GM23338 (cell line): ENCODE data around the gene LDHB. TPM values are rescaled to one million over a fixed set of nuclear protein-coding genes. Genes with fewer than 3 reads are reported as not detected.

Source experiments
- ATAC-seq: fragments of 200-7000 bp; cut with Tn5 transposase; 3 replicates; pipeline ENCODE4 v1.9.1; 2020
- DNase-seq: peaks from one replicate; pipeline ENCODE4 v3.0.0-alpha.2; 2015; ENCODE audit warnings: low spot score
- H2AFZ ChIP-seq: fragments of 200-600 bp; sonication (generic); 2 replicates; pipeline ENCODE4 v1.8.0; 2016; ENCODE audit warnings: antibody characterized with exemption, mild to moderate bottlenecking, moderate library complexity
- H3F3A ChIP-seq: fragments of 200-600 bp; sonication (generic); replicated peaks from 2 replicates; pipeline ENCODE4 v1.8.0; 2017; ENCODE audit warnings: antibody characterized with exemption, mixed run types, low read depth
- H3K27ac ChIP-seq: fragments of 200-600 bp; sonication (generic); 2 replicates; pipeline ENCODE4 v1.6.1; 2016; ENCODE audit warnings: low read depth
- H3K27me3 ChIP-seq: fragments of 200-600 bp; sonication (generic); 2 replicates; pipeline ENCODE4 v1.8.0; 2016; ENCODE audit warnings: mild to moderate bottlenecking, mixed run types, moderate library complexity; ENCODE audit not compliant: insufficient read depth
- H3K36me3 ChIP-seq: fragments of 200-600 bp; sonication (generic); 2 replicates; pipeline ENCODE4 v1.8.0; 2016; ENCODE audit warnings: mild to moderate bottlenecking; ENCODE audit not compliant: insufficient read depth
- H3K4me1 ChIP-seq: fragments of 200-600 bp; sonication (generic); 2 replicates; pipeline ENCODE4 v1.8.0; 2016; ENCODE audit warnings: mild to moderate bottlenecking, moderate library complexity; ENCODE audit not compliant: insufficient read depth
- H3K4me2 ChIP-seq: fragments of 200-600 bp; sonication (generic); 2 replicates; pipeline ENCODE4 v1.7.1; 2017; ENCODE audit warnings: mixed run types
- H3K4me3 ChIP-seq: fragments of 200-600 bp; sonication (generic); 2 replicates; pipeline ENCODE4 v1.6.1; 2016; ENCODE audit warnings: mixed run types
- H3K79me2 ChIP-seq: fragments of 200-600 bp; sonication (generic); replicated peaks from 2 replicates; pipeline ENCODE4 v1.8.0; 2017; ENCODE audit warnings: mild to moderate bottlenecking; ENCODE audit not compliant: insufficient read depth
- H3K9me2 ChIP-seq: fragments of 200-600 bp; sonication (generic); 2 replicates; pipeline ENCODE4 v1.8.0; 2017; ENCODE audit not compliant: insufficient read depth
- H4K20me1 ChIP-seq: fragments of 200-600 bp; sonication (generic); replicated peaks from 2 replicates; pipeline ENCODE4 v1.8.0; 2017; ENCODE audit warnings: mild to moderate bottlenecking; ENCODE audit not compliant: insufficient read depth
- H3K27ac Mint-ChIP-seq: 2 replicates; pipeline ENCODE4 v1.8.0; 2020; ENCODE audit warnings: inconsistent platforms, mild to moderate bottlenecking, moderate library complexity, mixed read lengths
- H3K27me3 Mint-ChIP-seq: 3 replicates; pipeline ENCODE4 v1.8.0; 2022; ENCODE audit warnings: low read depth, mild to moderate bottlenecking, moderate library complexity, mixed read lengths, inconsistent platforms; ENCODE audit not compliant: insufficient read depth, poor library complexity
- H3K36me3 Mint-ChIP-seq: 3 replicates; pipeline ENCODE4 v1.8.0; 2021; ENCODE audit warnings: low read depth, mild to moderate bottlenecking, inconsistent platforms, moderate library complexity, mixed read lengths
- H3K4me1 Mint-ChIP-seq: 3 replicates; pipeline ENCODE4 v1.8.0; 2020; ENCODE audit warnings: mild to moderate bottlenecking, inconsistent platforms, mixed read lengths
- H3K4me3 Mint-ChIP-seq: 3 replicates; pipeline ENCODE4 v1.8.0; 2021; ENCODE audit warnings: moderate library complexity, mild to moderate bottlenecking, inconsistent platforms, mixed read lengths
- H3K9me3 Mint-ChIP-seq: 3 replicates; pipeline ENCODE4 v1.8.0; 2020; ENCODE audit warnings: moderate library complexity, mild to moderate bottlenecking, inconsistent platforms, mixed read lengths
- CREB1 ChIP-seq: fragments of 250-450 bp; sonication (Bioruptor Pico); IDR thresholded peaks from 2 replicates; pipeline ENCODE4 v1.5.0; 2020; ENCODE audit warnings: low read depth, mild to moderate bottlenecking, moderate library complexity
- EZH2 ChIP-seq: fragments of 200-600 bp; sonication (generic); IDR thresholded peaks from one replicate; pipeline ENCODE4 v1.8.0; 2017; ENCODE audit warnings: antibody characterized with exemption, mild to moderate bottlenecking, low read depth; ENCODE audit not compliant: unreplicated experiment
- EZH2phosphoT487 ChIP-seq: fragments of 200-600 bp; sonication (generic); IDR thresholded peaks from one replicate; pipeline ENCODE4 v1.8.1; 2018; ENCODE audit warnings: antibody characterized with exemption; ENCODE audit not compliant: unreplicated experiment
- JUNB ChIP-seq: IDR thresholded peaks from one replicate; pipeline ENCODE4 v1.6.1; 2016; ENCODE audit warnings: antibody characterized with exemption; ENCODE audit not compliant: unreplicated experiment
- NANOG ChIP-seq: IDR thresholded peaks from 2 replicates; pipeline ENCODE4 v1.6.1; 2016; ENCODE audit warnings: antibody characterized with exemption, borderline replicate concordance
- POLR2AphosphoS5 ChIP-seq: IDR thresholded peaks from 2 replicates; pipeline ENCODE4 v1.6.1; 2016; ENCODE audit warnings: antibody characterized with exemption, low read depth
- STAT1 ChIP-seq: IDR thresholded peaks from one replicate; pipeline ENCODE4 v1.6.1; 2016; ENCODE audit warnings: antibody characterized with exemption; ENCODE audit not compliant: unreplicated experiment
- ZNF114 ChIP-seq: fragments of 250-450 bp; sonication (Bioruptor Pico); IDR thresholded peaks from 2 replicates; pipeline ENCODE4 v1.5.0; 2020; ENCODE audit warnings: mild to moderate bottlenecking, moderate library complexity
- ZNF331 ChIP-seq: fragments of 250-450 bp; sonication (Bioruptor Pico); IDR thresholded peaks from 2 replicates; pipeline ENCODE4 v1.5.0; 2020; ENCODE audit warnings: low read depth, mild to moderate bottlenecking, moderate library complexity
- polyA plus RNA-seq: library from polyadenylated mRNA; unstranded; fragments of >200 nt; fragmentation: Nextera tagmentation; extraction: Ambion mirVana; gene quantifications from 2 replicates; pipeline ENCODE4 v1.2.1, GENCODE V29; 2016
- total RNA-seq: library from RNA; depleted of rRNA; stranded (reverse); fragments of >200 nt; shearing (Covaris generic); gene quantifications from 2 replicates; pipeline ENCODE4 v1.2.3, GENCODE V29; 2014
- TF ChIP-seq, protein P1 (sequence below), 2 experiments: fragments of 200-600 bp in 1 of 2; sonication (generic) in 1 of 2; conservative IDR thresholded peaks; 2 replicates each; pipeline versions ENCODE4 v1.5.1 to v1.6.1; 2016 to 2017; ENCODE audit warnings: antibody characterized with exemption in 2 of 2, low read depth in 2 of 2, mild to moderate bottlenecking in 2 of 2, moderate library complexity in 1 of 2
- TF ChIP-seq, protein P2 (sequence below): IDR thresholded peaks from 2 replicates; pipeline ENCODE4 v1.6.1; 2016; ENCODE audit warnings: antibody characterized with exemption
- TF ChIP-seq, protein P3 (sequence below): IDR thresholded peaks from one replicate; pipeline ENCODE4 v1.6.1; 2018; ENCODE audit warnings: antibody characterized with exemption; ENCODE audit not compliant: unreplicated experiment

The LDHB gene
- total and polyA plus RNA-seq, 2 experiments from 2014 or later: 1,537 to 1,990 TPM

DNA sequence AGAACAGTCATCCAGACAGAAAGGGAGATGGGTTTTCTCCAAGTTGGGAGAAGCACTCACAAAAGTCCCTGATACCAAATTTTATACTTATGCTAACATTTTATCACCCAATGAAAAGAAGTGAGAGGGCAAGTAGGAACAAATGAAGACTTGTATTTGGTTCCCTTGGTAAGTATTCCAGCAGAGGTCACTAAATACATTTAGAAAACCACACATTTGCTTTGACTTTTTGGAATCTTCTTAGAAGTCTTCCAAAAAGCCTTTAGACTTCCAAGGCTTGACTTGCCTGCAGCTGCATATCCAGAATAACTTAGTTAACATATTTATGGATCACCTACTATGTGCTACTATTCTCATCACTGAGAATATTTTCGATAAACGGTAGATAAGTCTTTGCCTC, 49.9 kb downstream of the LDHB start:
- no peak overlapping the region for H3K4me3 Mint-ChIP-seq
- no peak overlapping the region for H3K27ac ChIP-seq
- no peaks in the 10 kb centered on the region for H3K9me3 Mint-ChIP-seq
- no peak overlapping the region for H3K27ac Mint-ChIP-seq
- H3K79me2 ChIP-seq: no peaks in the 10 kb centered on the region
- no peaks in the 10 kb centered on the region for H3K27me3 Mint-ChIP-seq
- ATAC-seq: no peak
- no peak overlapping the region for H3K4me3 ChIP-seq
- no peaks in the 10 kb centered on the region for H3K4me1 ChIP-seq
- peaks cover 5% of the 10 kb centered on the region; the same call in 2 of the 3 replicates for H3K4me1 Mint-ChIP-seq
- no peaks in the 10 kb centered on the region for H3K27me3 ChIP-seq
- no peak overlapping the region for H3K4me2 ChIP-seq
- H3F3A ChIP-seq: no peaks in the 10 kb centered on the region
- no peaks in the 10 kb centered on the region for H4K20me1 ChIP-seq
- no peak overlapping the region for H2AFZ ChIP-seq
- no peaks in the 10 kb centered on the region for H3K36me3 Mint-ChIP-seq
- TF ChIP-seq, protein P1, sequence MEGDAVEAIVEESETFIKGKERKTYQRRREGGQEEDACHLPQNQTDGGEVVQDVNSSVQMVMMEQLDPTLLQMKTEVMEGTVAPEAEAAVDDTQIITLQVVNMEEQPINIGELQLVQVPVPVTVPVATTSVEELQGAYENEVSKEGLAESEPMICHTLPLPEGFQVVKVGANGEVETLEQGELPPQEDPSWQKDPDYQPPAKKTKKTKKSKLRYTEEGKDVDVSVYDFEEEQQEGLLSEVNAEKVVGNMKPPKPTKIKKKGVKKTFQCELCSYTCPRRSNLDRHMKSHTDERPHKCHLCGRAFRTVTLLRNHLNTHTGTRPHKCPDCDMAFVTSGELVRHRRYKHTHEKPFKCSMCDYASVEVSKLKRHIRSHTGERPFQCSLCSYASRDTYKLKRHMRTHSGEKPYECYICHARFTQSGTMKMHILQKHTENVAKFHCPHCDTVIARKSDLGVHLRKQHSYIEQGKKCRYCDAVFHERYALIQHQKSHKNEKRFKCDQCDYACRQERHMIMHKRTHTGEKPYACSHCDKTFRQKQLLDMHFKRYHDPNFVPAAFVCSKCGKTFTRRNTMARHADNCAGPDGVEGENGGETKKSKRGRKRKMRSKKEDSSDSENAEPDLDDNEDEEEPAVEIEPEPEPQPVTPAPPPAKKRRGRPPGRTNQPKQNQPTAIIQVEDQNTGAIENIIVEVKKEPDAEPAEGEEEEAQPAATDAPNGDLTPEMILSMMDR (conservative IDR thresholded peaks at IDR 0.05; ENCODE audit: low read depth in 2 of 2): peak; percentile 30 to 39; a peak in 1 of 4 replicates
- TF ChIP-seq CREB1 (CRISPR knock-in tag): no peak
- no peaks in the 10 kb centered on the region for H3K36me3 ChIP-seq
- peak; percentile 31 for DNase-seq
- H3K9me2 ChIP-seq: no peaks in the 10 kb centered on the region

DNA sequence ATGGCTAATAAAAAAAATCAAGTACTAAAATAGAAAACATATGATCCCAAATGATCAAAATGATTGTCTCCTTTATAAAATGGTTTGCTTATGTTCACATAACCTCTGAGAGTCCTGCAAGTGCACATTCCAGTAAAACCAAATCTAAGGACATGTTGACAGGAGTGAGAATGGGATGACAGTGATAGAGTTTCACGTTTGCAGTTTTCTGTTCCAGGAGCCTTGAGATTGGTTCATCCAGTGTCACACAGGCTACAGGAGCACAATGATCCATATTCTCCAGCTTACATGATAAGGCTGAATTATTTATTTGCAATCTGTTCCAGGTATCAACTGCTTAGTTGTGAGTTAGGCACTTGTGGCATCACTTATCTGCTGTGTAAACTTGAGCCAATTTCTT, 51.5 kb downstream of the LDHB start:
- H3K36me3 Mint-ChIP-seq: no peaks in the 10 kb centered on the region
- Histone ChIP-seq H3K9me2 (no peaks in the 10 kb centered on the region), H3K4me2 (no peak overlapping the region), H3K27me3 (no peaks in the 10 kb centered on the region), H2AFZ (no peak overlapping the region), H3F3A (no peaks in the 10 kb centered on the region), H4K20me1 (no peaks in the 10 kb centered on the region), H3K27ac (no peak overlapping the region), H3K36me3 (no peaks in the 10 kb centered on the region), H3K4me3 (no peak overlapping the region), H3K4me1 (no peaks in the 10 kb centered on the region), H3K79me2 (no peaks in the 10 kb centered on the region)
- no peak overlapping the region for H3K4me3 Mint-ChIP-seq
- H3K27me3 Mint-ChIP-seq: no peaks in the 10 kb centered on the region
- no peak overlapping the region for H3K27ac Mint-ChIP-seq
- DNase-seq (no peak), ATAC-seq (no peak)
- H3K9me3 Mint-ChIP-seq: no peaks in the 10 kb centered on the region
- H3K4me1 Mint-ChIP-seq: peaks cover 5% of the 10 kb centered on the region; the same call in 2 of the 3 replicates
- TF ChIP-seq NANOG (no peak), JUNB (no peak), STAT1 (no peak), ZNF114 (CRISPR knock-in tag) (no peak), CREB1 (CRISPR knock-in tag) (no peak), EZH2phosphoT487 (no peak), ZNF331 (CRISPR knock-in tag) (no peak), POLR2AphosphoS5 (no peak), EZH2 (no peak)
- TF ChIP-seq, protein P1 (conservative IDR thresholded peaks at IDR 0.05; ENCODE audit: low read depth in 2 of 2): no peak
- TF ChIP-seq, protein P2, sequence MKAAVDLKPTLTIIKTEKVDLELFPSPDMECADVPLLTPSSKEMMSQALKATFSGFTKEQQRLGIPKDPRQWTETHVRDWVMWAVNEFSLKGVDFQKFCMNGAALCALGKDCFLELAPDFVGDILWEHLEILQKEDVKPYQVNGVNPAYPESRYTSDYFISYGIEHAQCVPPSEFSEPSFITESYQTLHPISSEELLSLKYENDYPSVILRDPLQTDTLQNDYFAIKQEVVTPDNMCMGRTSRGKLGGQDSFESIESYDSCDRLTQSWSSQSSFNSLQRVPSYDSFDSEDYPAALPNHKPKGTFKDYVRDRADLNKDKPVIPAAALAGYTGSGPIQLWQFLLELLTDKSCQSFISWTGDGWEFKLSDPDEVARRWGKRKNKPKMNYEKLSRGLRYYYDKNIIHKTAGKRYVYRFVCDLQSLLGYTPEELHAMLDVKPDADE: no peak
- TF ChIP-seq, protein P3, sequence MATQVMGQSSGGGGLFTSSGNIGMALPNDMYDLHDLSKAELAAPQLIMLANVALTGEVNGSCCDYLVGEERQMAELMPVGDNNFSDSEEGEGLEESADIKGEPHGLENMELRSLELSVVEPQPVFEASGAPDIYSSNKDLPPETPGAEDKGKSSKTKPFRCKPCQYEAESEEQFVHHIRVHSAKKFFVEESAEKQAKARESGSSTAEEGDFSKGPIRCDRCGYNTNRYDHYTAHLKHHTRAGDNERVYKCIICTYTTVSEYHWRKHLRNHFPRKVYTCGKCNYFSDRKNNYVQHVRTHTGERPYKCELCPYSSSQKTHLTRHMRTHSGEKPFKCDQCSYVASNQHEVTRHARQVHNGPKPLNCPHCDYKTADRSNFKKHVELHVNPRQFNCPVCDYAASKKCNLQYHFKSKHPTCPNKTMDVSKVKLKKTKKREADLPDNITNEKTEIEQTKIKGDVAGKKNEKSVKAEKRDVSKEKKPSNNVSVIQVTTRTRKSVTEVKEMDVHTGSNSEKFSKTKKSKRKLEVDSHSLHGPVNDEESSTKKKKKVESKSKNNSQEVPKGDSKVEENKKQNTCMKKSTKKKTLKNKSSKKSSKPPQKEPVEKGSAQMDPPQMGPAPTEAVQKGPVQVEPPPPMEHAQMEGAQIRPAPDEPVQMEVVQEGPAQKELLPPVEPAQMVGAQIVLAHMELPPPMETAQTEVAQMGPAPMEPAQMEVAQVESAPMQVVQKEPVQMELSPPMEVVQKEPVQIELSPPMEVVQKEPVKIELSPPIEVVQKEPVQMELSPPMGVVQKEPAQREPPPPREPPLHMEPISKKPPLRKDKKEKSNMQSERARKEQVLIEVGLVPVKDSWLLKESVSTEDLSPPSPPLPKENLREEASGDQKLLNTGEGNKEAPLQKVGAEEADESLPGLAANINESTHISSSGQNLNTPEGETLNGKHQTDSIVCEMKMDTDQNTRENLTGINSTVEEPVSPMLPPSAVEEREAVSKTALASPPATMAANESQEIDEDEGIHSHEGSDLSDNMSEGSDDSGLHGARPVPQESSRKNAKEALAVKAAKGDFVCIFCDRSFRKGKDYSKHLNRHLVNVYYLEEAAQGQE: no peak
